Measurements from ENCODE around the gene NGF.

Gene NGF

DNA sequence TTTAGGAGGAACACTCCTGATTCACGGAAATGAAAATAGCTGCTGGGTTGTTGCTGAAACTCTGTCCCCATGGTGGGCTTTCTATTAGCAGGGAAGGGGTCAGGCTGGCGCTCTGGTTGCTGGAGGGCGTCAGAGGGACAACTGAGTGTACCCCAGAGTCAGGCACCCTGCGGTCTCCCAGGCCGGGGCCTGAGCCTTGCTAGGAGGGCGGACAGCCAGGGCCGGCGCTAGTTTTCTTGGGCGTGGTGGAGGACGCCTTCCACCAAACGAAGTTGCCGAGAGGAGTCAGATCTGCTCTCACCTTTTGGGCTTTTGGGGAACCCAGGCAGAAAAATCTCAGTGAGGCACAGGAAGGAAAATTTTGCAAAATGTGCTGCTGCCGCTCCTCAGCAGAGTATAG, 54.8 kb downstream of the NGF start:
- DNase-seq (ENCODE audit: low read depth in 2 of 2): no peak

DNA sequence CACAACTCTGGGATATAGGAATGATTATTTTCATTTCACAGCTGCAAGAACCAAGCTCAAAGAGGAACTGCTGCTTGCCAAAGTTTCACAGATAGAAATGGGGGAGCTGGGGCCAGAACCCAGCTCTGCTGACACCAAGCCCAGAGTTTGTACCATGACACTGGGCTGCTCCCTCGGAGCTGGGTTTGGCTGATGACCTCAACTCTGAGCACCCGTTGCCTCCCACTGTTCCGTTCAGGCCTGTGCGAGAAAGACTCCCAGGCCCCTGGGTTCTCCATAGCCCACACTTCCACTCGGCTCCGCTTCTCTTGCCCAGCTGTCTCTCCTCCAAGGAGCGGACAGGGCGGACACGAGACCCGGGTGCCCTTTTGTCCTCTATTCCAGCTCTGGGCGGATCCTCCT, 55.2 kb downstream of the NGF start:
- DNase-seq (ENCODE audit: low read depth in 2 of 2): no peak

DNA sequence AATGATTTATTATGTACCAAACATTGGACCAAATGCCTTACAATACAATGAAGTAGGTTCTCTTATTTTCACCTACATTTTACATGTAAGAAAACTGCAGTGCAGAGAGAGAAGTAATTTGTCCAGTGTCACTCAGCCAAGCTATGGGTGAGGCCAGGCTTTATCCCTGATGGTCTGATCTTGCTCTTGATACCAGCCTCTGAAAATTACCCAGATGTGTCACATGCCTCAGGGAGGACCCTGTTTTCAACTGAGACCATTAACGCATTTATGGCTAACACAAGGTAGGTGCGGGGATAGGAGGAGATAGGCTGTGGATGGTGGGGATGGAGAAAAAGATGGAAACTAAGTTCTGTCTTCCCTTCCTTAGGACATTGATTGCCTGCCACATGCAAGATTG, 56.9 kb downstream of the NGF start:
- no peak for DNase-seq (ENCODE audit: low read depth in 2 of 2)

DNA sequence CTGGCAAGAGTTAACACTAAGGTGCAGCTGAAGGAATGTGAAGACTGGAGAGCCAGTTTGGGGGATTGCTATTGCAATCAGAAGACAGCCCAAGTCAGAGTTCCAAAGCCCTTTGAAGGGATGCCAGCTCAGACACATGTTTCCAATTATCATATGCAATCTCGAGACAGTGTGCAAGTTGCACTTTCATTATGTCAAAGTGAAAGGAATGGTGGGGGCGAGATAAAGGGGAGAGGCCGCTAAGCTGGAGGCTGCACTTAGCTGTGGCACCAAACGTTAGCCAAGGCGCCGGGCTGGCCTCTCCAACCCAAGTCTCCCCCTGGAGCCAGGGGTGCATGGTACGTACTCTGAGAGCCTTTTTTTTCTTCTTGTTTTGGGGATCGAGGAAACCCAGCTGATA, 58.0 kb downstream of the NGF start:
- DNase-seq (ENCODE audit: low read depth in 2 of 2): no peak

DNA sequence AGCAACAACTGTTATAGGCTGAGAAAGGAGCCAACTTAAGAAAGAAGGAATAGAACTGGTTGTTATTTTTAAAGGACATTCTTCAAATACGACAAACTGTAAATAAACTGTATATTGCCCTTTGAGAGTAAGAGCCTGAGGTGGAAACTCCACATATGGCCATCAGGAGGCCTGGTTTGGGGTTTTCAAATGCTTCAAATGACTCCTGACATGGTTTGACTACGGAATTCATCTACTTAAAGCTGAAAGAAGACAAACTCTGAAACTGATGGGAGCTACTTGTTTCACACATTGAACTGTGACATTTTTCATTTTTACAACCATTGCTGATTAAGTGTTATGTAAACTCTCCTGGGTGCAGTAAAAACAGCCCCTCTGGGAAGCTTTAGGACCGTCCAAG, 59.8 kb downstream of the NGF start:
- DNase-seq (ENCODE audit: low read depth in 2 of 2): no peak

DNA sequence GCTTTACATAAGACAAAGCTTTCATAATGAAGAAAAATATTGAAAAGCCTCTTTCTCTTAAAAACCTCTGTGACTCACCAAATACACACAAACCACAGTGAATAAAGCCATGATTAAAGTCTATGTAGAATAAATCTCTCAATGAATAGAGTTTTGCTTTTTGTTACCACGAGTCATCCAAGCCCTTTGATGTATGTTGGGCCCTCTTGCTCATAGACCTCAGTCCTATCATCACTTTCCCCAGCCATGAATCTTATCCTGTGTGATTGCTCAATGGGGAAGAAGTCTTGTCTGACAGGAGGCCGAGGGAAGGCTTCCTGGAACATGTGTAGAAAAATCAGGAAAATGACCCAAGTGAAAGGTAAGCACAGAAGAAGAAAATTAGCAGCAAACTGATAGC, 60.8 kb downstream of the NGF start:
- no peak for DNase-seq (ENCODE audit: low read depth in 2 of 2)

DNA sequence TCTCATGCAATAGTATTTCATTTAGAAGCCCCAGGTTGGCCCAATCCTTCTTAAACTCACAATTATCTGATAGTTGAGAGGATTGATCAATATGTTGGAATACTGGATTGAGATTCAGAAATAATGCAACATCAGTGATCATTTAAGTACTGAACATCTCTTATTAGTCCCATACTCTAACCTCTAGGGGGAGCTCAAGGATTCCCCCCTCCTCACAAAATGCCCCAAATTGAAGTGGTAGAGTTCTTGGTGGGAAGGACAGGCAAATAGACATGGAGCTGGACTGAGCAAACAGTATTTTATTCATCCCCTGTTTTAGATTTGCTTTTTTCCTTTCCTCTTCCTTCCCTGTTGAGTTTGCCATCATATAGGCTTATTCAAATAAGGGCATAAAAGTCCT, 62.8 kb downstream of the NGF start:
- no peak for DNase-seq (ENCODE audit: low read depth in 2 of 2)

DNA sequence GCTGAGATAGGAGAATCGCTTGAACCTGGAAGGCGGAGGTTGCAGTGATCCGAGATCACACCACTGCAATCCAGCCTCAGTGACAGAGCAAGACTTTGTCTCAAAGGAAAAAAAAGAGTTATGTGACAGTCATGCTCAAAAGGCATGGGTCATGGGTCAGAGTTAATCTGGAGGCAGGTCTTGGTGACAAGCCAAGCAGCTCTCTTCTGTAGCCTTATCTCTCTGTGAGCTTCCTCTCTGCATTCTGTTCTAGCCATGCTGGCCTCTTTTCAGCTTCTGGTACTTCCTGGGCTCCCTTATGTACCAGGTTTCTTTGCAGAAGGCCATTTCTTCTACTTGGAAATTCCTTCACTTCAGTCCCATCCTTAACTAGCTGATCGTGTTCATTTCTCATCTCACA, 63.6 kb downstream of the NGF start:
- no peak for DNase-seq (ENCODE audit: low read depth in 2 of 2)

DNA sequence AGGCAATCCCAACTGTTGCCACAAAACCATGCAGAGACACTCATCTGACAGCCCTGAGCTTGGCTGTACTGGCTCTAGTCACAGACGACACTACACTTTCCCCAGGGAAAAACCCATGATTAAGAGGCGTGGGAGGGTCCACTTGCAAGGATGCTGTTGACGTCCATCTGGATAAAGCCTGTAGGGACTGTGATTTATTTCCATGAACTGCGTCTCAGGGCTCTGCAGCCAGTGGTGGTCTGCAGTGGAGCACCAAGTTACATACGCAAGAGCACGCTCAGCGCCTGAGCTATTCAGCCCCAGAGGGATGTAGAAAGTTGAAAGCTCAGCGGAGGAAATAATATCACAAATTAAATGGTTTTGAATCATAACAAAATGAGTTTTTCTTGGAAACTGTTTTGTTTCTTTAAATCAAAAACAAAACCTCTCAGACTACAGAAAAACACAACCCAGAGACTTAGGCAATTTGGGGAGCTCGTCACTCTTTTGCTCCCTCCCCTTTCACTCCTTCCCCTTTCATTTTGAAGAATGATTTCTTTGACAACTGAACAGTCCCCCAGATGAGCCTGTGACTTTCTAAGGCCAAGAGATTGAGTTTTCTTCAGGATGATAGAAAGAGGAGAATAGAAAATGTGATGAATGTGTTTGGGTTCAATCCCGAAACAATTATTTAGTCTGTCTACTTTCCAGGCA, 71.2 kb downstream of the NGF start:
- no peak for DNase-seq (ENCODE audit: low read depth in 2 of 2)

DNA sequence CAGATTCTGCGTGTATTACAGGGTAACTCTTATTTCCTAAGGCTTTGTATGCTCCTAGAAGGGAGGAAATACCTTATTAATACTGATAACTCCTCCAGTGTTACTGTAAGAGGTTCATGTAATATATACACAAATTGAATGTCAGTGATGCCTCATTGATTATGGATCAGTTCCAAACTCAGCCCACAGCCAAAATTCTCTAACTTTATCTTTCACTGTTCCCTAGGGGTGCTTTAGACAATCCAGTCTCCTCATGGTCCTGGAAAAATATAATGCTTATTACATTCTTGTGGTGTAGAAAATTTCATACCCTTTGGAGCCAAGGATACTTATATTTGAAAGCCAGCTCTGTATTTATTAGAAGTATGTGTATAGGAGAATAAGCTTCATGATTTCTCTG, 73.0 kb downstream of the NGF start:
- no peak for DNase-seq (ENCODE audit: low read depth in 2 of 2)

DNA sequence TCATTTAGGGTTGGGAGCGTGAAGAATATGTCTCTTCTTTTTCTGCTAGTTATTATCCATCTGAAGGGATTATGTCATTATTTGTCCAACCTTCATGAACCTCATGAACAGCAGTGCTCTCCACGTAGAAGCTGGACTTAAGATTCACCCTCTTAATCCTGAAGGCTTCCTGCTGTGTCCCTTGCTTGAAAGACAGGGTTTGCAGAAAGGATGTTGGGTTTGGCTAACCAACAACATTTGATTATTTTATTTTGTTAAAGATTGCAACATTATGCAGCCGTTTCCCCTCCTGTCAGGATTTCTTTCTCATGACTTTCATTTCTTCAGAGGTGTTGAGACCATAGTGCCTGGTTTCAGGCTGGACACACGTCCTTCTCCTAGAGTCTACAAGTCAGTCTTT, 75.2 kb downstream of the NGF start:
- DNase-seq (ENCODE audit: low read depth in 2 of 2): no peak

DNA sequence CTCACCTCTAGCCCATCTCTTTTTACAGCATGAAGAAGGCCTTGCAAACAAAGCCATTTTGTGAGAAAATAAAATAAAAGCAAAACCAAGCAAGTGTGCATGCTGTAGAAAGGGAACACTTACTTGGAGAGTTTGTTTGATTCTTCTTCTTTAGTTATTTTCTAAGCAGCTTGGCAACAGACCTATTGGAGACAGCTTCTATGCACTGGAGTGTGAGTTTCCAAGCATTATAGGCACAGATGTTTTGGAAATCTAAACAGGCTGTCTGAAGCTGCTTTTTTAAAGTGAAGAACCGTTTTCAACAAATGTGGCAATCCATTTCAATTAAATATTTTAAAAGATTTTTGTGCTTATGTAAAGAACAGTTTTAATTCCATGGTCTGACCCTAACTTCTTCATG, 76.6 kb downstream of the NGF start:
- no peak for DNase-seq (ENCODE audit: low read depth in 2 of 2)

DNA sequence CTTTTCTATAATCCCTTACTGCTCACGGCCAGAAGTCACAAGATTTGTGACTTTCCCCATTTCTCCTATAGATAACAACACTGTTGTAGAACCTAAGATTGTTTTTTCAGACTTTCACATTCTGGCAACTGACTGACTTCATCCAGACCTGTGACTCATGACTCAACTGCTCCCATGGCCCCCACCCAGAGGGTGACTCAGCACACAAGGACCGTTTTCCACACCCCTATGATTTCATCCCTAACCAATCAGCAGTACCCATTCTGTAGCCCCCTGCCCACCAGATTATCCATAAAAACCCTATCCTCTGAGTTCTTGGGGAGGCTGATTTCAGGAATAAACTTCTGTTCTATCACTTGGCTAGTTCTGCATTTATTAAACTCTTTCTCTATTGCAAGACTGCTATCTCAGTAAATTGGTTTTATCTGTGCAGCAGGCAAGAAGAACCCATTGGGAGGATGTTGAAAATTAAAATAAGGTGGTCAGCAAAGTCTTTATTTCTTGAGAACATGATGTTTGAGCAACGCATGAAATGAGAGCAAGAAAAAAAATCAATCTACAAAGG, 79.7 kb downstream of the NGF start:
- no peak for DNase-seq (ENCODE audit: low read depth in 2 of 2)

DNA sequence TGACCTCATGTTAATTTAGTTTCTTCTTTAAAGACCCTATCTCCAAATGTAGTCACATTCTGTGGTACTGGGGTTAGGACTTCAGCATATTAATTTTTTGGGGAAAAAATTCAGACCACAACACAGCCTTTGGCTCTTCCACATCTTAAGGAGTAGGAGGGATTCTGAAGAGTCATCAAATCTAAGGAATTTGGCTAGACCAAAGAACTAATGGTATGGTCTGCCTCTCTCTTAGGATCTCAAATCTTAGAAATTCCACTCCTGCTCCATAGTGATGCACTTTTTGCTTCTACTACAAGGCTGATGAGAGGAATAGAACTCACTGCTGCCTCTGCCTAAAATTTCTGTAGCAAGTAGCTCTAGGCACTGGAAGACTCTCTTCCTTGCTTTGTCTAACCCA, 80.5 kb downstream of the NGF start:
- no peak for DNase-seq (ENCODE audit: low read depth in 2 of 2)

DNA sequence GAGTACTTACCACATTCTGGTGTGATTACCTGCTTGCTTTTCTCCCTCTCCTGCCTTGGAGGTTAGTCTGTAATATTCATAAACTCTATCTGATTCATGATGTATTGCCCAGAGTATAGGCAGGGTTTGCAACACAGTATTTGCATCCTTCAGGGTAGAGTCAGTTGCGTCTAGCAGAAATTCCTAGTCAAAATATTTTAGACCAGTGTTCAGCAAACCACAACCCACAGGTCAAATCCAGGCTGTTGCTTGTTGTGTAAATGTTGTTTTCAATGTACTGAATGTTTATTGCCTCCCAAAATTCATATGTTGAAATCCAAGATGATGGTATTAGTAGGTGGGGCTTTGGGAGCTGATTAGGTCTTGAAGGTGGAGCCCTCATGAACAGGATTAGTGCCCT, 82.9 kb downstream of the NGF start:
- no peak for DNase-seq (ENCODE audit: low read depth in 2 of 2)

DNA sequence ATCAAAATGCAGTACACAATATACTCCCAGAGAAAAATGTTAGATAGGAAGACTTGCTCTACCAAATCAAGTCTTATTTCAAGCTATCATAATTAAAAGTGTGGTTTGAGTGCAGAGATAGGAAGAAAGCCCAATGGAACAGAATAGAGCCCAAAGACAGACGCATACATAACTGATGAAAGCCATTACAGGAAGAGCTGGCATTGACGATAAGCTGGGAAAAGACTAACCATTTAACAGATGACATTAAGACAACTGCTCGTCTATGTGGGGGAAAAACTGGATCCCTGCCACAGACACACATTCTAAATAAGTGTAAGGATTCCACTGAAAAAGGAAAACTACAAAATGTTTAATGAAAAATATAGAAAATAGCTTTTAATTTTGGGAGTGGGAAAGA, 85.5 kb downstream of the NGF start:
- DNase-seq (ENCODE audit: low read depth in 2 of 2): no peak

DNA sequence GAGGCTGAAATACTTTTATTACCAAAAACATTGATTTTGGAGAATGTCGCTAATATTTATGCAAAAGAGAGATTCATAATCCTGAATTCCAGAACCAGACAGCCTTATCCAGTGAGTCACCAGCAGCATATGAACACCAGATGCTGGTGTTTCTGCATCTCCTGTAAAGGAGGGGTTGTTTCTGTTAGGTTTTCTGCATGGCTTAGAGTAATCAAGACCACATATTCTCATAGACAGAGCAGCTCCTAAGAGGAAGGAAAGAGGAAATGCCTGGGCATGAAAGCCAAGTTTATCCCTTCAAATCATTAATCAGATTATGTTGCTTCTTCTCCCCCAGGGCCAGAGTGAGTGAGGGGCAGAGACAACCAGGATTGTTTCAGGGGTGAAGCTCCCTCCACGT, 86.2 kb downstream of the NGF start:
- no peak for DNase-seq (ENCODE audit: low read depth in 2 of 2)

DNA sequence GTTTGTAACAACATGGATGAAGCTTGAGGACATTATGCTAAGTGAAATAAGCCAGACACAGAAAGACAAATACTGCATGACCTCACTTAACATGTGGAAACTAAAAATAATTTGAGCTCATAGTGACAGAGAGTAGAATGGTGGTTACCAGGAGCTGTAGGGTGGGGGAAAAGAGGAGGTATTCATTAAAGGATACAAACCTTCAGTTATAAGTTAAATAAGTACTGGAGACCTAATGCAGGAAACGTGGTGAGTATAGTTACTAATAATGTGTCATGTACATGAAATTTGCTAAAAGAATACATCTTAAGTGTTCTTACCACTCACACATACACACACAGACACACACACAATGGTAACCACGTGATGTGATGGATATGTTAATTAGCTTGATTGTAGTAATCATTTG, 86.7 kb downstream of the NGF start:
- DNase-seq (ENCODE audit: low read depth in 2 of 2): no peak

DNA sequence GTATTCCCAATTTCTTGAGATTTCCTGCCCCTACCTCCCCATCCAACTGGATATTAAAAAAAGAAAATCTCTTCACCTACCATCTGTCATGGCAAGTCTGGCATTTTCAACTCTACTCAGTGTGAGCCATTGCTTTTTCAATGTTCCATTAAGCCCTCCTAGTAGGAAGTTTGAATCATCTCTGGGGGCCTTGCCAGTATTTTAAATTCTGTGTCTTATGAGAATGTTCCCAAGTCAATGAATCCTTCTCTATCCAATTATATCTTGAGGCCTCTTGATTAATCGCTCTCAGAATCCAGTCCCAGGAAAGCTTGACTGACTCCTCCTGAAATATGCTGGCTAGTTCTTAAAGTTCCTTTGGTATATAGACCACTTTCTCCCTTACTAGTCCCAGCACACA, 91.5 kb downstream of the NGF start:
- DNase-seq (ENCODE audit: low read depth in 2 of 2): no peak

DNA sequence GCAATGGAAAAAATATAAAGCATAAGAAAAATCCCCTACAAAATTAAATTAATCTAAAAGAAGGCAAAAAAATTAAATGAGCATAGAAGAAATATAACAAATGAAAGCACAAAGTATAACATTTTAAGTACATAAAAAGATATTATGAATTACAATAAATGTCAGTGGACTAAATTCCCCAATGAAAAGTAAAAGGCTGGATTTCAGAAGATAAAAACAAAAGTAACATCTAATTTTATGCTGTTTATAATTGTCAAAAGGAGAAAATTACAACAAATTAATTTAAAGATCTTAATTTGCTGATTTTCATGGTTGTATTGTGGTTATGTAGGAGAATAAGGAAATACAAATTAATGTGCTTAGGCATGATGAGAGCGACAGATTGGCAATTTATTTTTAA, 92.8 kb downstream of the NGF start:
- DNase-seq (ENCODE audit: low read depth in 2 of 2): no peak

DNA sequence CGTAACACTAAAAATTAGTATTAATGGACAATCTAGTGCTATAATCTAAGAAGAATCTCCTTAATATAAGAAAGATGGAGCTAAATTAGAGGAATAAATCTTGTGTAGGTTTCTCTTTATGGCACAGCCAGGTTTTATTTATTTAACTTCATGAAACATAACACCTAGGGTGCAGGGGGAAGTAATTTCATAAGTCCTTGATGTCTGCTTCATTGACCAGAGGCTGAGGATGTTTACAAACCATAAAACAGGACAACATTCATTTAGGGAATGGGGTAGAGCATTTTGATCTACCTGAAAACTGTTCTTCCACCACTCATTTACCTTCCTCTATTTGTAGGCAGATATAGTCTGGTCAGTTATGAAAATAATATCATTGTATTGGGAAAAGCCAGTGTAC, 95.5 kb downstream of the NGF start:
- no peak for DNase-seq (ENCODE audit: low read depth in 2 of 2)

DNA sequence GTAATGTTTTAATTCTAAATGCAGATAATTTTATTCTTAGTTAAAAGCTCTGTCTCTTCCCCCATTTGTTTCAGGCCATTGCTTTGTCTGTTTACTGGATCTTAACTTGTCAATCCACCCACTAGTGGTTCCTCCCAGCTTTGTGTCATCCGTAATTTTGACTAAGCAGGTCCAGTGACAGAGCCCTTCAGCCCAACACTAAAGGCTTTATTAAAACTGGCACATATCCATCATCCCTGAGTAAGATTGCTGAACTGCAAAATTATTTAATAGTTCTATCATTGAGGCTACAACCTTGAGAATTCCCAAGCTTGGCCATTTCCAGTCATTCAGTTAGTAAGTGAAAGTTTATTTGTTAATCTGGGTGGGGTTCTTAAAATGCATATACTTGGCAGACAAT, 96.7 kb downstream of the NGF start:
- no peak for DNase-seq (ENCODE audit: low read depth in 2 of 2)

DNA sequence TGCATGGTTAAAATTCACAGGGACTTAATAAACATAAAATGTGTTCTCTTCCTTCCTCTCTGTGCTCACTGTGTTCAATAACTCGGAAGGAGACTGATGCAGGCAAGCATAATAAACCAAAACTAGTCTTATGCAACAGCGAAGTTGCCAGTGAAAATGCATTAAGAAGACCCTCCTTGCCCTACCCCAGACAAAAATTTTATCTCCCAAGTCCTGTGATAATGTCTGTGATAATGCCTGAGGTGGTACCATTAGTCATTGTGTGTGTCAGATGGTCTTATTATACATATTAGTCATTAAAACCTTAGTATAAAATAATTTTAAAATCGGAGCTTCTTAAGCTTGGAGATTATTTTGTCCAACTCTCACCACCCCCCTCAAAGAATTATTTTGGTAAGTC, 97.8 kb downstream of the NGF start:
- DNase-seq (ENCODE audit: low read depth in 2 of 2): no peak

DNA sequence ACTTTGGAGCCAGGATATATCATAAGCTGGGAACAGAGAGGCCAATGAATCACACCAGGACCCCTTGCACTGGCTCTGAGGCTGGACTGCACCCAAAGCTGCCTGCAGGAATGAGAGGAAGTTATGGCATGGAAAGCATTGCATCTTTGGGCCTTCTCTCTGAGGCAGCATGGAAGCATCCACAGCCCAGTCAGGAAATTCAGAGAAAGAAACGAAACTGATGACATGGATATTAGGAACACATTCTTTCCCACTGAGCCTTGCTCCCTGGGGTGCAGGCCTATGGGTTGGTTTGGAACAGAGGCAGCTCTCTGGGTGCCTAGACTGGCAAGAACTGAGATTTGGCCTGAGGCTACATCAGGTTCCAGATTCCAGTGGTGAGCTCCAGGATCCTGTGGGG, 98.6 kb downstream of the NGF start:
- DNase-seq (ENCODE audit: low read depth in 2 of 2): no peak

DNA sequence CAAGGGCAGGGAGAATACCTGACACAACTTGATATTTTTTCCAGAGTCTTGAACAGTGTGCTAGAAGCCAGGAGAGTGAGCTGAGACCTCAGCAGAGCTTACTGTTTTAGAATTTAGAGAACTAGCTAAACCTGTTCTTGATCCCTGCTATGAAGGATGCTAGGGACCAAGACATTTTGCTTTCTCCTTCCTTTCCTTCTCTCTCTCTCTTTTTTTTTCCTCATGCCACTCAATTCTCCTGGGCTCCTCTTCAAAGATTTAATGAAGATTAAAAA, 99.0 kb downstream of the NGF start:
- DNase-seq (ENCODE audit: low read depth in 2 of 2): no peak
